Keratinocyte (primary cell): ENCODE results near the gene UBE3A.

ENCODE experiments used
- EZH2 ChIP-seq: IDR thresholded peaks from one replicate; pipeline ENCODE4 v1.6.1; 2012; ENCODE audit warnings: inconsistent platforms, mild to moderate bottlenecking, low read length, moderate library complexity
- TF ChIP-seq, protein P1 (sequence below), 3 experiments: IDR thresholded peaks in 1 of 3; conservative IDR thresholded peaks in 1 of 3; optimal IDR thresholded peaks in 1 of 3; 2 replicates in 2 of 3; 3 replicates in 1 of 3; pipeline versions ENCODE3 to v1.5.1; 2011; ENCODE audit warnings: low read length in 3 of 3, mild to moderate bottlenecking in 3 of 3, moderate library complexity in 2 of 3, control low read depth in 1 of 3, inconsistent platforms in 1 of 3; ENCODE audit not compliant: insufficient read depth in 2 of 3; ENCODE audit errors: extremely low read depth in 1 of 3

DNA sequence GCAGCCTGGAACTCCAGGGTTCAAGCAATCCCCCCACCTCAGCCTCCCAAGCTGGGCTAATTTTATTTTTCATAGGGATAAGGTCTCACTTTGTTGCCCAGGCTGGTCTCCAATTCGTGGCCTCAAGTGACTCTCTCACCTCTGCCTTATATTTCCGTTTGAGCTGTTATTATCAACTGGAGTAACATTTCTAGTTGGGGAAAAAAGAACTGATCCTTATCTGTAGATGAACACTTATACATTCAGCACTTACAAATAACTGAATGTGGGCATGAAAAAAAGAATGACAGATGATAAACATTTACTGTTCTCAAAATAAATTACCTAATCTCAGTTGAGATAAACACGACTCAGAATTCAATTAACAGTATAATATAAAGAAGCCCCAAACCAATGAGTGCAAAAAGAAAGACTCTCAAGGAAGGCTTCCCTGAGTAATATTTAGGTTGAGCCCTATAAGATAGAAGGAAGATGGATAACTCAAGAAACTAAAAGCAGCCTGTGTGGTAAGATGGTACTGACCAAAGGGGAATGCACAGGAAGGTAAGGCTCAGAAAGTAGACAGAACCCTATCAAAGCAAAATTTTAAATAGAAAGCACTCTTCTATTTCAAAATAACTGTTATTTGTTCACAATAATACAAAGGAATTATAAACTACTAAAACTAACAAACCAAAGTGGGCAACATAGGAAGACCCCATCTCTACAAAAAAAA, 11.8 kb downstream of the UBE3A start:
- TF ChIP-seq, protein P1, sequence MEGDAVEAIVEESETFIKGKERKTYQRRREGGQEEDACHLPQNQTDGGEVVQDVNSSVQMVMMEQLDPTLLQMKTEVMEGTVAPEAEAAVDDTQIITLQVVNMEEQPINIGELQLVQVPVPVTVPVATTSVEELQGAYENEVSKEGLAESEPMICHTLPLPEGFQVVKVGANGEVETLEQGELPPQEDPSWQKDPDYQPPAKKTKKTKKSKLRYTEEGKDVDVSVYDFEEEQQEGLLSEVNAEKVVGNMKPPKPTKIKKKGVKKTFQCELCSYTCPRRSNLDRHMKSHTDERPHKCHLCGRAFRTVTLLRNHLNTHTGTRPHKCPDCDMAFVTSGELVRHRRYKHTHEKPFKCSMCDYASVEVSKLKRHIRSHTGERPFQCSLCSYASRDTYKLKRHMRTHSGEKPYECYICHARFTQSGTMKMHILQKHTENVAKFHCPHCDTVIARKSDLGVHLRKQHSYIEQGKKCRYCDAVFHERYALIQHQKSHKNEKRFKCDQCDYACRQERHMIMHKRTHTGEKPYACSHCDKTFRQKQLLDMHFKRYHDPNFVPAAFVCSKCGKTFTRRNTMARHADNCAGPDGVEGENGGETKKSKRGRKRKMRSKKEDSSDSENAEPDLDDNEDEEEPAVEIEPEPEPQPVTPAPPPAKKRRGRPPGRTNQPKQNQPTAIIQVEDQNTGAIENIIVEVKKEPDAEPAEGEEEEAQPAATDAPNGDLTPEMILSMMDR (optimal IDR thresholded peaks at IDR 0.05 in 1 of 3, IDR thresholded peaks at IDR 0.05 in 1 of 3, conservative IDR thresholded peaks at IDR 0.05 in 1 of 3; ENCODE audit: extremely low read depth in 1 of 3, insufficient read depth in 2 of 3, low read length in 3 of 3), result no peak
- no peak for TF ChIP-seq EZH2
